HCT116 (cell line): ENCODE measurements around the gene MANBA. TPM values are rescaled to one million over a fixed set of nuclear protein-coding genes. Genes with fewer than 3 reads are reported as not detected.

ENCODE experiments used
- ATAC-seq: fragments of 200-7000 bp; cut with Tn5 transposase; 2 replicates; pipeline ENCODE4 v1.9.1; 2020; ENCODE audit warnings: mild to moderate bottlenecking, moderate library complexity
- BruUV-seq: library from RNA; stranded (reverse); fragments of 400-500 nt; replicated peaks from 2 replicates; lab custom pipeline; 2021; lab: Mats Ljungman, UMichigan
- CTCF ChIA-PET: fragments of 300-600 bp; sonication (Branson Sonifier 250); formaldehyde crosslinking; loops from one replicate; lab custom pipeline; 2021; ENCODE audit warnings: antibody characterized with exemption; lab: Charles Lee
- POLR2A ChIA-PET: fragments of 300-600, 350-600 bp; sonication (Branson Sonifier 250); formaldehyde crosslinking; loops from one replicate; lab custom pipeline; 2021; ENCODE audit warnings: antibody characterized with exemption; lab: Charles Lee
- RAD21 ChIA-PET, 2 experiments: fragments of 300-600 bp; sonication (Branson Sonifier 250); formaldehyde crosslinking; loops; one replicate each; lab custom pipeline; 2023; ENCODE audit warnings: low total read pairs in 2 of 2; ENCODE audit not compliant: uncharacterized antibody in 2 of 2, unreplicated experiment in 2 of 2, low non-redundant PET in 1 of 2; lab: Charles Lee
- DNase-seq: peaks from one replicate; pipeline ENCODE4 v3.0.0-alpha.2; 2010; ENCODE audit warnings: low read depth, low spot score
- H2AFZ ChIP-seq: fragments of 200-600 bp; shearing (Covaris generic), sonication (generic); 2 replicates; pipeline ENCODE4 v1.6.1; 2017; ENCODE audit warnings: low read depth, mixed run types, mixed read lengths, antibody characterized with exemption, low read length; ENCODE audit not compliant: poor library complexity, severe bottlenecking
- H3K27ac ChIP-seq: 2 replicates; pipeline ENCODE4 v1.5.1; 2012; ENCODE audit warnings: low read depth, low read length
- H3K27me3 ChIP-seq: fragments of 200-600 bp; sonication (generic); 2 replicates; pipeline ENCODE4 v1.6.1; 2016; ENCODE audit warnings: mixed run types, low read length, mixed read lengths; ENCODE audit not compliant: insufficient read depth
- H3K36me3 ChIP-seq, 2 experiments: fragments of 200-500 bp in 1 of 2; fragments of 200-600 bp in 1 of 2; sonication (Bioruptor generic) in 1 of 2; sonication (generic) in 1 of 2; 2 replicates each; pipeline versions ENCODE4 v1.5.1 to v1.6.1; 2014 to 2016; ENCODE audit warnings: low read length in 2 of 2, inconsistent platforms in 1 of 2, mixed read lengths in 1 of 2, mixed run types in 1 of 2; ENCODE audit not compliant: insufficient read depth in 2 of 2, control insufficient read depth in 1 of 2
- H3K4me1 ChIP-seq, 2 experiments: fragments of 200-600 bp in 1 of 2; sonication (generic) in 1 of 2; 2 replicates each; pipeline versions ENCODE4 v1.5.1 to v1.6.1; 2012 to 2017; ENCODE audit warnings: low read length in 2 of 2, inconsistent platforms in 1 of 2, mild to moderate bottlenecking in 1 of 2, mixed read lengths in 1 of 2, mixed run types in 1 of 2, moderate library complexity in 1 of 2; ENCODE audit not compliant: insufficient read depth in 2 of 2, control insufficient read depth in 1 of 2
- H3K4me2 ChIP-seq: fragments of 200-600 bp; sonication (generic); 2 replicates; pipeline ENCODE4 v1.6.1; 2017; ENCODE audit warnings: mixed run types, low read length, mixed read lengths
- H3K4me3 ChIP-seq, 2 experiments: fragments of 200-600 bp in 1 of 2; sonication (generic) in 1 of 2; replicated peaks in 1 of 2; 2 replicates each; pipeline ENCODE4 v1.5.1; 2011 to 2016; ENCODE audit warnings: low read length in 2 of 2, control low read depth in 1 of 2, low read depth in 1 of 2, mild to moderate bottlenecking in 1 of 2, mixed read lengths in 1 of 2, mixed run types in 1 of 2
- H3K79me2 ChIP-seq: fragments of 200-600 bp; sonication (generic); 2 replicates; pipeline ENCODE4 v1.6.1; 2017; ENCODE audit warnings: mild to moderate bottlenecking, mixed run types, low read length, moderate library complexity, mixed read lengths; ENCODE audit not compliant: insufficient read depth
- H3K9ac ChIP-seq: fragments of 200-600 bp; sonication (generic); 2 replicates; pipeline ENCODE4 v1.6.1; 2016; ENCODE audit warnings: low read length, mixed read lengths
- H3K9me2 ChIP-seq: fragments of 200-600 bp; sonication (generic), shearing (Covaris generic); 2 replicates; pipeline ENCODE4 v1.6.1; 2017; ENCODE audit warnings: mixed run types, mild to moderate bottlenecking, moderate library complexity; ENCODE audit not compliant: insufficient read depth
- H3K9me3 ChIP-seq, 2 experiments: fragments of 200-500 bp in 1 of 2; fragments of 200-600 bp in 1 of 2; sonication (Bioruptor generic) in 1 of 2; sonication (generic) in 1 of 2; 2 replicates each; pipeline ENCODE4 v1.6.1; 2014 to 2017; ENCODE audit warnings: low read length in 2 of 2, mixed read lengths in 2 of 2, inconsistent platforms in 1 of 2, low read depth in 1 of 2, mild to moderate bottlenecking in 1 of 2, mixed run types in 1 of 2, moderate library complexity in 1 of 2; ENCODE audit not compliant: control insufficient read depth in 1 of 2, insufficient read depth in 1 of 2
- H4K20me1 ChIP-seq: fragments of 200-600 bp; sonication (generic), shearing (Covaris generic); 2 replicates; pipeline ENCODE4 v1.6.1; 2017; ENCODE audit warnings: mixed run types, mild to moderate bottlenecking, moderate library complexity; ENCODE audit not compliant: insufficient read depth
- CEBPB ChIP-seq: IDR thresholded peaks from 2 replicates; pipeline ENCODE4 v1.6.1; 2012; ENCODE audit warnings: low read depth
- EGR1 ChIP-seq: IDR thresholded peaks from 2 replicates; pipeline ENCODE4 v1.6.1; 2012; ENCODE audit warnings: low read depth
- ELF1 ChIP-seq: IDR thresholded peaks from 2 replicates; pipeline ENCODE4 v1.6.1; 2012; ENCODE audit warnings: low read depth, borderline replicate concordance
- EZH2phosphoT487 ChIP-seq: fragments of 200-600 bp; IDR thresholded peaks from 2 replicates; pipeline ENCODE4 v1.6.1; 2018; ENCODE audit warnings: antibody characterized with exemption, borderline replicate concordance
- RAD21 ChIP-seq: IDR thresholded peaks from 2 replicates; pipeline ENCODE4 v1.6.1; 2012; ENCODE audit warnings: low read depth, mild to moderate bottlenecking
- TCF7L2 ChIP-seq: IDR thresholded peaks from 2 replicates; pipeline ENCODE4 v1.7.0; 2011; ENCODE audit warnings: borderline replicate concordance, inconsistent platforms; ENCODE audit not compliant: insufficient read depth, insufficient read length; ENCODE audit errors: extremely low read depth
- YY1 ChIP-seq: IDR thresholded peaks from 2 replicates; pipeline ENCODE4 v1.6.1; 2011; ENCODE audit warnings: low read length, low read depth, moderate library complexity, mild to moderate bottlenecking; ENCODE audit not compliant: insufficient replicate concordance; ENCODE audit errors: extremely low read depth
- ZBTB33 ChIP-seq: IDR thresholded peaks from 2 replicates; pipeline ENCODE4 v1.6.1; 2011; ENCODE audit warnings: mild to moderate bottlenecking, low read length, moderate library complexity; ENCODE audit not compliant: insufficient replicate concordance; ENCODE audit errors: extremely low read depth
- intact Hi-C: fragments of 100-400 bp; cut with micrococcal nuclease; formaldehyde crosslinking; loops from 2 replicates; pipeline ENCODE4 v1.10.0; 2022
- total RNA-seq: library from RNA; stranded (reverse); gene quantifications from one replicate; pipeline ENCODE4 v1.2.1, GENCODE V29; 2021; ENCODE audit not compliant: unreplicated experiment
- TF ChIP-seq, protein P1 (sequence below): IDR thresholded peaks from 2 replicates; pipeline ENCODE4 v1.6.1; 2012; ENCODE audit warnings: low read depth
- TF ChIP-seq, protein P2 (sequence below): IDR thresholded peaks from 2 replicates; pipeline ENCODE4 v1.6.1; 2012

The MANBA gene
- total RNA-seq, 1 experiment from 2014 or later, result 21.3 TPM

GRCh38 chr4:102693262-102693850 is 67.4 kb downstream of the MANBA start:
- H3K27me3 ChIP-seq, result no peaks in the 10 kb centered on the region
- H3K4me3 ChIP-seq, result no peak overlapping the region
- H3K79me2 ChIP-seq, result no peaks in the 10 kb centered on the region
- POLR2A ChIA-PET, result no interaction called here
- BruUV-seq, result no TSS peak
- H2AFZ ChIP-seq, result no peak overlapping the region
- intact Hi-C loops, result no loop called here
- H4K20me1 ChIP-seq, result no peaks in the 10 kb centered on the region
- RAD21 ChIA-PET, result no interaction called here
- no peak for DNase-seq
- no peak overlapping the region for H3K4me2 ChIP-seq
- peaks cover 0 to 3% of the 10 kb centered on the region in 2 experiments; a peak in 2 of 4 replicates for H3K4me1 ChIP-seq
- no peak overlapping the region for H3K9ac ChIP-seq
- TF ChIP-seq TCF7L2 (no peak), ZBTB33 (no peak), EGR1 (no peak), ELF1 (no peak), YY1 (no peak), RAD21 (no peak), EZH2phosphoT487 (no peak), CEBPB (no peak)
- TF ChIP-seq, protein P1, sequence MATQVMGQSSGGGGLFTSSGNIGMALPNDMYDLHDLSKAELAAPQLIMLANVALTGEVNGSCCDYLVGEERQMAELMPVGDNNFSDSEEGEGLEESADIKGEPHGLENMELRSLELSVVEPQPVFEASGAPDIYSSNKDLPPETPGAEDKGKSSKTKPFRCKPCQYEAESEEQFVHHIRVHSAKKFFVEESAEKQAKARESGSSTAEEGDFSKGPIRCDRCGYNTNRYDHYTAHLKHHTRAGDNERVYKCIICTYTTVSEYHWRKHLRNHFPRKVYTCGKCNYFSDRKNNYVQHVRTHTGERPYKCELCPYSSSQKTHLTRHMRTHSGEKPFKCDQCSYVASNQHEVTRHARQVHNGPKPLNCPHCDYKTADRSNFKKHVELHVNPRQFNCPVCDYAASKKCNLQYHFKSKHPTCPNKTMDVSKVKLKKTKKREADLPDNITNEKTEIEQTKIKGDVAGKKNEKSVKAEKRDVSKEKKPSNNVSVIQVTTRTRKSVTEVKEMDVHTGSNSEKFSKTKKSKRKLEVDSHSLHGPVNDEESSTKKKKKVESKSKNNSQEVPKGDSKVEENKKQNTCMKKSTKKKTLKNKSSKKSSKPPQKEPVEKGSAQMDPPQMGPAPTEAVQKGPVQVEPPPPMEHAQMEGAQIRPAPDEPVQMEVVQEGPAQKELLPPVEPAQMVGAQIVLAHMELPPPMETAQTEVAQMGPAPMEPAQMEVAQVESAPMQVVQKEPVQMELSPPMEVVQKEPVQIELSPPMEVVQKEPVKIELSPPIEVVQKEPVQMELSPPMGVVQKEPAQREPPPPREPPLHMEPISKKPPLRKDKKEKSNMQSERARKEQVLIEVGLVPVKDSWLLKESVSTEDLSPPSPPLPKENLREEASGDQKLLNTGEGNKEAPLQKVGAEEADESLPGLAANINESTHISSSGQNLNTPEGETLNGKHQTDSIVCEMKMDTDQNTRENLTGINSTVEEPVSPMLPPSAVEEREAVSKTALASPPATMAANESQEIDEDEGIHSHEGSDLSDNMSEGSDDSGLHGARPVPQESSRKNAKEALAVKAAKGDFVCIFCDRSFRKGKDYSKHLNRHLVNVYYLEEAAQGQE, result no peak
- TF ChIP-seq, protein P2, sequence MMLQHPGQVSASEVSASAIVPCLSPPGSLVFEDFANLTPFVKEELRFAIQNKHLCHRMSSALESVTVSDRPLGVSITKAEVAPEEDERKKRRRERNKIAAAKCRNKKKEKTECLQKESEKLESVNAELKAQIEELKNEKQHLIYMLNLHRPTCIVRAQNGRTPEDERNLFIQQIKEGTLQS, result no peak
- TF ChIP-seq, all 23 proteins: peak for 0
- H3K9me2 ChIP-seq, result no peaks in the 10 kb centered on the region
- CTCF ChIA-PET, result no interaction called here
- H3K36me3 ChIP-seq, result peaks cover 0 to 4% of the 10 kb centered on the region in 2 experiments; a peak in 1 of 4 replicates
- H3K9me3 ChIP-seq, result no peaks in the 10 kb centered on the region
- no peak overlapping the region for H3K27ac ChIP-seq
- no peak for ATAC-seq
